ENCODE results near the gene SREBF1.

SREBF1 gene

DNA sequence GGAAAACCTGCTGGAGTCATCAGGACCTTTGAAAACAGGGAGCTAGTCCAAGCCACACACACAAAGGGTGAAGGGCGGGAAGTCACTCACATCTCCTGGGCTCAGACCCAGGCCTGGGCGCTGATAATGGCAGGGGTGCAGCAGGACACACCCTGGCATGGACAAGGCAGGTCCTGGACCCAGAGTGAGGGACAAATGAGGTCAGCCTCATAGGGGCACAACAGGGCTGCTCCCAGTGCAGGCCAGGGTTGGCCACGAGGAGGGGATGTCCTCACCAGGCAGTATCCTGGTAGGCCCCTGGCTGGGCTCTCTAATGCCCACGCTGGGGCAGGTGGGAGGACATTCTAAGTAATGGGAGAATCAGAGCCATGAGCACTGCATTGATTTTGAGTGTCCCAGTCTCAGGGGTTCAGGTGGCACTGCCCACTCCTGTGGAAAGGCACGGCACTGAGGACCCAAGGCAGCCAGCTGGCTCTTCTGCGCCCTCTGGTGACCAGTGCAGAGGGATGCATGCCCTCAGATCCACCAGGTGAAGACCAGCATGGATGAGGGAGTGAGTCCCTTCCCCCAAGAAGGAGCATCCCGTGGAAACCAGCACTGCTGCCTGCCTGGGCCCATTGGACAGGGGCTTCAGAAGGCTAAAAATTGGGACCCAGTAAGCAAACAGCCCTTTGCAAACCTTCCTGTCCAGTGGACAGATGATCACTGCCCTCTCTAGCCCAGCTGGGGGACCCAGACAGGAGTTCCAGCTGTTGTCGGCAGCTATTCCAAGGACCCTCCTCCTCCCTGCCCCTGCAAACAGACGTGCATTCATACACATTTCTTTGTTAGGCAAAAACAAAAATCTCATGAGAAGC lies 23.4 kb upstream of the SREBF1 start:
- H3K27me3 ChIP-seq (replicated peaks in 2 of 5; ENCODE audit: control insufficient read depth in 4 of 5, insufficient read depth in 5 of 5, low read length in 4 of 5) = no peaks in the 10 kb centered on the region
- peak; percentile 49 to 66 (median 61) for DNase-seq
- H3K4me3 ChIP-seq (ENCODE audit: control insufficient read depth in 1 of 7, extremely low read depth in 1 of 7, insufficient read depth in 4 of 7, low read depth in 2 of 7, low read length in 6 of 7) = no peak overlapping the region
- H3K9me3 ChIP-seq (ENCODE audit: control extremely low read depth in 1 of 5, control insufficient read depth in 4 of 5, insufficient read depth in 2 of 5, low read depth in 1 of 5, low read length in 4 of 5) = no peaks in the 10 kb centered on the region
- H3K36me3 ChIP-seq (ENCODE audit: control insufficient read depth in 4 of 4, insufficient read depth in 4 of 4, low read length in 3 of 4) = peaks cover 0 to 9% (median 2%) of the 10 kb centered on the region in 4 experiments
- CTCF ChIA-PET = interaction anchor here (0.9 to 14.1 kb wide), 18 partner anchors 10 to 222 kb away, joined by 3 to 295 read pairs (median 4); partner anchors contain the start of gene SREBF1
- 55% methylated on average over 8 of the region's 9 CpGs for WGBS (ENCODE audit: insufficient coverage)
- H3K4me1 ChIP-seq (ENCODE audit: control extremely low read depth in 1 of 4, control insufficient read depth in 4 of 4, insufficient read depth in 4 of 4, low read length in 3 of 4) = peaks cover 0 to 3% (median under 1%) of the 10 kb centered on the region in 4 experiments
- no peak overlapping the region for H3K27ac ChIP-seq (ENCODE audit: insufficient read depth in 1 of 2, low read depth in 1 of 2, low read length in 2 of 2, poor library complexity in 1 of 2, severe bottlenecking in 2 of 2)
- POLR2A ChIA-PET = interaction anchor here (0.8 to 1.4 kb wide), 4 partner anchors 22 to 180 kb away, joined by 3 to 5 read pairs (median 4); partner anchors contain the start of gene SREBF1

DNA sequence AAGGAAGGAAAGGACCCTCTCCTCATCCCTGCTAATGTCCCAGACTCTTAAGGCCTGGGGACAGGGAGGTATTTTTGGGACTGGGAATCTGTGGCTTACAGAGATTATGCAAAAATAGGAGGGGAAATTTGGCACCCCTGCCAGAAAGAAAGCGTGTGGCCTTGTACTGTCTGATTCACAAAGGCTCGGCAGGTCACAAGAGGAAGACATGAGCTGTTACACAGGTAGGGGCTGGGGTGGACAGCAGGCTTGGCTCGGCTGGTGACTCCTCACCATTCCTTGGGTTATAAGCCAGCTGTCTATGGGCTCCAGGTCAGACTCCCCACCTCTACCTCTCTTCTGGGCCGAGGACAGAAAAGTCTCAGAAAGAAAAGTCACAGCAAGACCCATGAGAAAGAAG lies 20.7 kb upstream of the SREBF1 start:
- CTCF ChIA-PET = interaction anchor here (1.2 to 14.1 kb wide), 3 partner anchors 33 to 156 kb away, joined by 3 to 295 read pairs (median 4); no protein-coding TSS in a partner anchor
- peaks cover 0 to 6% (median 3%) of the 10 kb centered on the region in 4 experiments for H3K4me1 ChIP-seq (ENCODE audit: control extremely low read depth in 1 of 4, control insufficient read depth in 4 of 4, insufficient read depth in 4 of 4, low read length in 3 of 4)
- POLR2A ChIA-PET = interaction anchor here (0.7 kb wide), 1 partner anchor 16 kb away, joined by 3 read pairs; no protein-coding TSS in a partner anchor

DNA sequence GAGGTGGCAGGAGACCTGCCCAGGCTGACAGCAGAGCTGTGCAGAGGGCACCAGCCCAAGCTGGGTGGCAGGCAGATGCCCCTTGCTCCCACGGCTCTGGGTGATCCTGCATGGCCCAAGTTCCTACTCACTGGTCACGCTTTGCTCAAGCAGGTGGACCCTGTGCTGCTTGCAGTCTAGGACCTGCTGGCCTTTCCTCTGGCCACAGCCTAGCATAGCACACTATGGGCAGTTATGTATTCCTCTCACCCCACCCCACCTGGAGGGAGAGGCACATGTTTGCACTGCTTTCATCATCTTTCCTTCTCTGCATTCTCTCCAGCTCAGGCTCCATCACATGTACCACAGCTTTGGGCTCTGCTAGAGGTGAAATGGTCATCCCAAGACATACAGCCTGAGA lies 19.6 kb upstream of the SREBF1 start:
- Histone ChIP-seq H3K27me3 (replicated peaks in 2 of 5; ENCODE audit: control insufficient read depth in 4 of 5, insufficient read depth in 5 of 5, low read length in 4 of 5) (no peaks in the 10 kb centered on the region), H3K27ac (ENCODE audit: insufficient read depth in 1 of 2, low read depth in 1 of 2, low read length in 2 of 2, poor library complexity in 1 of 2, severe bottlenecking in 2 of 2) (no peak overlapping the region), H3K36me3 (ENCODE audit: control insufficient read depth in 4 of 4, insufficient read depth in 4 of 4, low read length in 3 of 4) (peaks cover 0 to 4% (median under 1%) of the 10 kb centered on the region in 4 experiments), H3K4me3 (ENCODE audit: control insufficient read depth in 1 of 7, extremely low read depth in 1 of 7, insufficient read depth in 4 of 7, low read depth in 2 of 7, low read length in 6 of 7) (no peak overlapping the region), H3K9me3 (ENCODE audit: control extremely low read depth in 1 of 5, control insufficient read depth in 4 of 5, insufficient read depth in 2 of 5, low read depth in 1 of 5, low read length in 4 of 5) (no peaks in the 10 kb centered on the region), H3K4me1 (ENCODE audit: control extremely low read depth in 1 of 4, control insufficient read depth in 4 of 4, insufficient read depth in 4 of 4, low read length in 3 of 4) (peaks cover 0 to 6% (median 3%) of the 10 kb centered on the region in 4 experiments)
- WGBS (ENCODE audit: insufficient coverage) = 100% methylated on average over 1 of the region's 2 CpGs
- DNase-seq = no peak
- ChIA-PET POLR2A (interaction anchor here (0.7 kb wide), 1 partner anchor 43 kb away, joined by 3 read pairs; no protein-coding TSS in a partner anchor), CTCF (interaction anchor here (1.3 to 14.1 kb wide), 4 partner anchors 34 to 204 kb away, joined by 3 to 295 read pairs (median 6); no protein-coding TSS in a partner anchor)

More for the DNA sequence above, 20.7 kb upstream of the SREBF1 start:
- H3K27ac ChIP-seq (ENCODE audit: insufficient read depth in 1 of 2, low read depth in 1 of 2, low read length in 2 of 2, poor library complexity in 1 of 2, severe bottlenecking in 2 of 2) = no peak overlapping the region
- H3K9me3 ChIP-seq (ENCODE audit: control extremely low read depth in 1 of 5, control insufficient read depth in 4 of 5, insufficient read depth in 2 of 5, low read depth in 1 of 5, low read length in 4 of 5) = no peaks in the 10 kb centered on the region
- peaks cover 0 to 8% (median 2%) of the 10 kb centered on the region in 4 experiments for H3K36me3 ChIP-seq (ENCODE audit: control insufficient read depth in 4 of 4, insufficient read depth in 4 of 4, low read length in 3 of 4)
- 98% methylated on average over 4 of the region's 4 CpGs for WGBS (ENCODE audit: insufficient coverage)
- H3K4me3 ChIP-seq (ENCODE audit: control insufficient read depth in 1 of 7, extremely low read depth in 1 of 7, insufficient read depth in 4 of 7, low read depth in 2 of 7, low read length in 6 of 7) = no peak overlapping the region
- H3K27me3 ChIP-seq (replicated peaks in 2 of 5; ENCODE audit: control insufficient read depth in 4 of 5, insufficient read depth in 5 of 5, low read length in 4 of 5) = no peaks in the 10 kb centered on the region
- DNase-seq = no peak

DNA sequence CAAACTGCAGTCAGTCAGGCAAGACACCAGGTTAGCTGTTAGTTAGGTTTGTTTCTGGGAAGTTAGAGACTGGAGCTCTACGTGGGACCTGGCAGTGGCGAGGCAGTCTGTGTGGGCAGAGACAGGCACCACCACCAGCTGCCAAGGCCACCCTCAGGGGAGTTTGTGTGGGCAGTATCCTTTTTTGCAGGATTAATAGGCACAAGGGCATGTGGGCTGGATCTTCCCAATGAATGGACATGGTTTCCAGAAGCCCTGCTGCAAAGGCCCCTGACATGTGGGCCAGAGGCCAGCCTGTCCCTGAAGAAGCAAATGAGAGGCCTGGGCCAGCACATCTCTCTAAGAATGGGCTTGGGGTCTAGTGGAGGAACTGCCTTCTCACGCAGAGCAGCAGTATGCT lies 19.2 kb upstream of the SREBF1 start:
- 96% methylated on average over 3 of the region's 3 CpGs for WGBS (ENCODE audit: insufficient coverage)
- no peak for DNase-seq
- Histone ChIP-seq H3K27ac (ENCODE audit: insufficient read depth in 1 of 2, low read depth in 1 of 2, low read length in 2 of 2, poor library complexity in 1 of 2, severe bottlenecking in 2 of 2) (no peak overlapping the region), H3K36me3 (ENCODE audit: control insufficient read depth in 4 of 4, insufficient read depth in 4 of 4, low read length in 3 of 4) (peaks cover 0 to 2% (median under 1%) of the 10 kb centered on the region in 4 experiments), H3K4me3 (ENCODE audit: control insufficient read depth in 1 of 7, extremely low read depth in 1 of 7, insufficient read depth in 4 of 7, low read depth in 2 of 7, low read length in 6 of 7) (no peak overlapping the region), H3K9me3 (ENCODE audit: control extremely low read depth in 1 of 5, control insufficient read depth in 4 of 5, insufficient read depth in 2 of 5, low read depth in 1 of 5, low read length in 4 of 5) (no peaks in the 10 kb centered on the region), H3K27me3 (replicated peaks in 2 of 5; ENCODE audit: control insufficient read depth in 4 of 5, insufficient read depth in 5 of 5, low read length in 4 of 5) (no peaks in the 10 kb centered on the region), H3K4me1 (ENCODE audit: control extremely low read depth in 1 of 4, control insufficient read depth in 4 of 4, insufficient read depth in 4 of 4, low read length in 3 of 4) (peaks cover 0 to 11% (median 3%) of the 10 kb centered on the region in 4 experiments)
- CTCF ChIA-PET = interaction anchor here (1.3 to 14.1 kb wide), 4 partner anchors 35 to 204 kb away, joined by 3 to 295 read pairs (median 6); no protein-coding TSS in a partner anchor
- POLR2A ChIA-PET = no interaction called here

DNA sequence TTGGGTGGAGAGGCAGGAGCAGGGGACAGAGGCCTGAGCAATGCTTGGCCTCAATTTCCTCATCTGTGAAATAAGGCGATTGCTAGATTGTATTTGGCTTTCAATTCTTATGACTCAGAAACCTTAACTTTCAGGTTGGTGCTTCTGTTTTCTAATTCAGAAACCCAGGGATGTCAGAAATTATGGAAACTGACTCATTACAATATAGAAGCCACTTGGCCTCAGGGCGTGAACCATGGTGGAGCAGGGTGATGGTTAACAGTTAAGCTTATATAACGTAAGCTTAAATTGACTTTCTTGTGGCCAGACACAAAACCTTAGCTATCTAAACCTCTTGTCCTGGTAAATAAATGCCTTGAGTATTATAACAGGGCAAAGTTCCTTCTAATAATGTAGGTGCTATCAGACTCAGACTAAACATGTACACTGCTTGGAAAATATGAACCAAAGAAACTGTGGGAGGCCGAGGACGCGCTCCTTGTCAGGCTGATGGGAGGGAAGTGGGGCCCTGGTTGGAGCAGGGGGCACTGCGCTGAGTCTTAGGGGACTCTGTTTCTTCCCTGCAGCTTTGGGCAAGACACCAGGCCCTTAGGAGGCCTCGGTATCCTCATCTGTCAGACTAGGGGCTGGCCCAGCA lies 17.1 kb upstream of the SREBF1 start:
- H3K9me3 ChIP-seq (ENCODE audit: control extremely low read depth in 1 of 5, control insufficient read depth in 4 of 5, insufficient read depth in 2 of 5, low read depth in 1 of 5, low read length in 4 of 5) = no peaks in the 10 kb centered on the region
- CTCF ChIA-PET = interaction anchor here (1.1 to 14.1 kb wide), 3 partner anchors 8 to 43 kb away, joined by 3 to 295 read pairs (median 10); no protein-coding TSS in a partner anchor
- H3K27ac ChIP-seq (ENCODE audit: insufficient read depth in 1 of 2, low read depth in 1 of 2, low read length in 2 of 2, poor library complexity in 1 of 2, severe bottlenecking in 2 of 2) = no peak overlapping the region
- POLR2A ChIA-PET = interaction anchor here (0.6 kb wide), 1 partner anchor 68 kb away, joined by 3 read pairs; no protein-coding TSS in a partner anchor
- peaks cover 0 to 2% (median 0%) of the 10 kb centered on the region in 4 experiments for H3K36me3 ChIP-seq (ENCODE audit: control insufficient read depth in 4 of 4, insufficient read depth in 4 of 4, low read length in 3 of 4)
- no peak overlapping the region for H3K4me3 ChIP-seq (ENCODE audit: control insufficient read depth in 1 of 7, extremely low read depth in 1 of 7, insufficient read depth in 4 of 7, low read depth in 2 of 7, low read length in 6 of 7)
- no peak for DNase-seq
- H3K4me1 ChIP-seq (ENCODE audit: control extremely low read depth in 1 of 4, control insufficient read depth in 4 of 4, insufficient read depth in 4 of 4, low read length in 3 of 4) = peaks cover 0 to 31% (median 20%) of the 10 kb centered on the region in 4 experiments
- WGBS (ENCODE audit: insufficient coverage) = 100% methylated on average over 5 of the region's 8 CpGs
- H3K27me3 ChIP-seq (replicated peaks in 2 of 5; ENCODE audit: control insufficient read depth in 4 of 5, insufficient read depth in 5 of 5, low read length in 4 of 5) = no peaks in the 10 kb centered on the region

DNA sequence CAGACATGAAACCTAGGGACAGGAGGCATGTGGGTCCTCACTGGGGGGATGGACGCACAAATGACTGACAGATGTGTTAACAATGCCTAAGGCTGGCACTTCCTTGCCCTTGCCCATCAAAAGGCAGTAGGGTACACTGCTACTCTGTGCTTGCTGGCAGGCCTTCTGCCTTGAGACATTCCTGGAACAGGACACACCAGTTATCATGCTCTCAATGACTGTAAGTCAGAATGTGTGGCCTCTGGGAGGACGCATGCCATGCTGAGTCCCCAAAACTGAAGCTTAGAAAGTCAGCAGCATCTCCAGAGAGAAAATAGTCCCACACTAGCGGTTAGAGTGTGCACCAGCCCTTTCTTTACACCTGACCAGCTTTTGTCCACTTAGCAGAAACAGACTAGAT lies 16.1 kb upstream of the SREBF1 start:
- H3K27ac ChIP-seq (ENCODE audit: insufficient read depth in 1 of 2, low read depth in 1 of 2, low read length in 2 of 2, poor library complexity in 1 of 2, severe bottlenecking in 2 of 2) = no peak overlapping the region
- DNase-seq = no peak
- WGBS (ENCODE audit: insufficient coverage) = 97% methylated on average over 3 of the region's 3 CpGs
- no peak overlapping the region for H3K4me3 ChIP-seq (ENCODE audit: control insufficient read depth in 1 of 7, extremely low read depth in 1 of 7, insufficient read depth in 4 of 7, low read depth in 2 of 7, low read length in 6 of 7)
- POLR2A ChIA-PET = interaction anchor here (0.6 kb wide), 1 partner anchor 67 kb away, joined by 3 read pairs; no protein-coding TSS in a partner anchor
- H3K27me3 ChIP-seq (replicated peaks in 2 of 5; ENCODE audit: control insufficient read depth in 4 of 5, insufficient read depth in 5 of 5, low read length in 4 of 5) = no peaks in the 10 kb centered on the region
- peaks cover 0 to 2% (median 0%) of the 10 kb centered on the region in 4 experiments for H3K36me3 ChIP-seq (ENCODE audit: control insufficient read depth in 4 of 4, insufficient read depth in 4 of 4, low read length in 3 of 4)
- H3K4me1 ChIP-seq (ENCODE audit: control extremely low read depth in 1 of 4, control insufficient read depth in 4 of 4, insufficient read depth in 4 of 4, low read length in 3 of 4) = peaks cover 0 to 41% (median 30%) of the 10 kb centered on the region in 4 experiments
- no peaks in the 10 kb centered on the region for H3K9me3 ChIP-seq (ENCODE audit: control extremely low read depth in 1 of 5, control insufficient read depth in 4 of 5, insufficient read depth in 2 of 5, low read depth in 1 of 5, low read length in 4 of 5)
- CTCF ChIA-PET = interaction anchor here (0.6 to 14.1 kb wide), 2 partner anchors 42 to 441 kb away, joined by 4 to 295 read pairs; no protein-coding TSS in a partner anchor

Data from common myeloid progenitor, CD34-positive (primary cell).